ENCODE results near the gene MRPS11. TPM values are rescaled to one million over a fixed set of nuclear protein-coding genes. Genes with fewer than 3 reads are reported as not detected.

MRPS11 gene
- total and polyA plus RNA-seq, 9 of the 15 experiments (the other 6 are each of a cell fraction or from before 2014, with no cell fraction given) = 28.3 to 83.2 (median 53.1) TPM

GRCh38 chr15:88467073-88467934 lies at the start of gene MRPS11, which contains the start of gene MRPL46 (continued):
- TF ChIP-seq TEAD4 (IDR thresholded peaks at IDR 0.05; ENCODE audit: low read length) = peak; percentile 30; the same call in 1 of the 2 replicates
- TF ChIP-seq TEAD4 (CRISPR knock-in tag; IDR thresholded peaks at IDR 0.05; ENCODE audit: borderline replicate concordance) = no peak
- peak; percentile 29 for TF ChIP-seq KDM5B (IDR thresholded peaks at IDR 0.05; ENCODE audit: insufficient replicate concordance, low read depth, low read length)
- TF ChIP-seq CREB1 (IDR thresholded peaks at IDR 0.05) = peak; percentile 84
- TF ChIP-seq CREB1 (CRISPR knock-in tag; IDR thresholded peaks at IDR 0.05) = no peak
- no peak for TF ChIP-seq ZNF24 (IDR thresholded peaks at IDR 0.05)
- 0 out of 4 replicates have a peak, but pooled peaks have one; percentile 6 to 40 for TF ChIP-seq TEAD1 (CRISPR knock-in tag; IDR thresholded peaks at IDR 0.05)
- no peak for TF ChIP-seq SAFB (IDR thresholded peaks at IDR 0.05; ENCODE audit: borderline replicate concordance, low read depth, low read length)
- peak; percentile 100 for TF ChIP-seq ATF7 (IDR thresholded peaks at IDR 0.05)
- TF ChIP-seq CBFB (CRISPR knock-in tag; IDR thresholded peaks at IDR 0.05) = peak; percentile 52
- TF ChIP-seq ZNF280B (CRISPR knock-in tag; IDR thresholded peaks at IDR 0.05) = no peak
- peak; percentile 55; the same call in 1 of the 2 replicates for TF ChIP-seq ESRRA (IDR thresholded peaks at IDR 0.05; ENCODE audit: borderline replicate concordance, low read depth)
- TF ChIP-seq ZNF311 (CRISPR knock-in tag; IDR thresholded peaks at IDR 0.05) = no peak
- no peak for TF ChIP-seq SMAD3 (CRISPR knock-in tag; conservative IDR thresholded peaks at IDR 0.05)
- peak; percentile 85 for TF ChIP-seq ASH1L (IDR thresholded peaks at IDR 0.05; ENCODE audit: borderline replicate concordance, low read depth, partially characterized antibody)
- TF ChIP-seq, protein P1, sequence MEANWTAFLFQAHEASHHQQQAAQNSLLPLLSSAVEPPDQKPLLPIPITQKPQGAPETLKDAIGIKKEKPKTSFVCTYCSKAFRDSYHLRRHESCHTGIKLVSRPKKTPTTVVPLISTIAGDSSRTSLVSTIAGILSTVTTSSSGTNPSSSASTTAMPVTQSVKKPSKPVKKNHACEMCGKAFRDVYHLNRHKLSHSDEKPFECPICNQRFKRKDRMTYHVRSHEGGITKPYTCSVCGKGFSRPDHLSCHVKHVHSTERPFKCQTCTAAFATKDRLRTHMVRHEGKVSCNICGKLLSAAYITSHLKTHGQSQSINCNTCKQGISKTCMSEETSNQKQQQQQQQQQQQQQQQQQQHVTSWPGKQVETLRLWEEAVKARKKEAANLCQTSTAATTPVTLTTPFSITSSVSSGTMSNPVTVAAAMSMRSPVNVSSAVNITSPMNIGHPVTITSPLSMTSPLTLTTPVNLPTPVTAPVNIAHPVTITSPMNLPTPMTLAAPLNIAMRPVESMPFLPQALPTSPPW (CRISPR knock-in tag; IDR thresholded peaks at IDR 0.05) = peak; percentile 53; the same call in 1 of the 2 replicates
- peak; percentile 92 for TF ChIP-seq EP400 (IDR thresholded peaks at IDR 0.05)
- no peak for TF ChIP-seq HDAC6 (IDR thresholded peaks at IDR 0.05; ENCODE audit: low read depth, low read length)
- TF ChIP-seq KDM2B (CRISPR knock-in tag; IDR thresholded peaks at IDR 0.05) = no peak
- peak in 1 of 2 experiments; percentile 67; a peak in 2 of 4 replicates for TF ChIP-seq ZNF639 (CRISPR knock-in tag; conservative IDR thresholded peaks at IDR 0.05 in 1 of 2, IDR thresholded peaks at IDR 0.05 in 1 of 2)
- TF ChIP-seq KAT8 (IDR thresholded peaks at IDR 0.05; ENCODE audit: low read depth) = 0 out of 2 replicates have a peak, but pooled peaks have one; percentile 40
- TF ChIP-seq CBFA2T3 (IDR thresholded peaks at IDR 0.05) = peak; percentile 16; the same call in 1 of the 2 replicates
- no peak for TF ChIP-seq SPI1 (IDR thresholded peaks at IDR 0.05; ENCODE audit: borderline replicate concordance, low read depth, low read length)
- TF ChIP-seq MBD2 (IDR thresholded peaks at IDR 0.05; ENCODE audit: borderline replicate concordance, low read depth) = peak; percentile 93

Measured in K562 (cell line).